GM21390 (cell line): ENCODE measurements around the gene EPHB1.
"Not testable (repeated sequence)": the region's sequence is repeated elsewhere in the genome, so short reads cannot be mapped to it uniquely, and the experiment has no call there.

Experiments used
- ATAC-seq: cut with Tn5 transposase; IDR thresholded peaks from one replicate; pipeline ENCODE4 v1.9.1; 2021; ENCODE audit not compliant: unreplicated experiment

EPHB1 gene

DNA sequence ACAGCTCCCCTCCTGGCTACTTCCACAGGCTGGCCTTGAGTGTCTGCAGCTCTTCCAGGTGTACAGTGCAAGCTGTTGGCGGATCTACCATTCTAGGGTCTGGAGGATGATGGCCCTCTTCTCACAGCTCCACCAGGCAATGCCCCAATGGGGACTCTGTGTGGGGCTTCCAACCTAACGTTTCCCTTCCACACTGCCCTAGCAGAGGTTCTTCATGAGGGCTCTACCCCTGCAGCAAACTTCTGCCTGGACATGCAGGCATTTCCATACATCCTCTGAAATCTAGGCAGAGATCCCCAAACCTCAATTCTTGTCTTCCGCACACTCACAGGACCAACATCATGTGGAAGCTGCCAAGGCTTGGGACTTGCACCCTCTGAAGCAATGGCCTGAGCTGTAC, 438.4 kb downstream of the EPHB1 start:
- ATAC-seq = not testable (repeated sequence)

DNA sequence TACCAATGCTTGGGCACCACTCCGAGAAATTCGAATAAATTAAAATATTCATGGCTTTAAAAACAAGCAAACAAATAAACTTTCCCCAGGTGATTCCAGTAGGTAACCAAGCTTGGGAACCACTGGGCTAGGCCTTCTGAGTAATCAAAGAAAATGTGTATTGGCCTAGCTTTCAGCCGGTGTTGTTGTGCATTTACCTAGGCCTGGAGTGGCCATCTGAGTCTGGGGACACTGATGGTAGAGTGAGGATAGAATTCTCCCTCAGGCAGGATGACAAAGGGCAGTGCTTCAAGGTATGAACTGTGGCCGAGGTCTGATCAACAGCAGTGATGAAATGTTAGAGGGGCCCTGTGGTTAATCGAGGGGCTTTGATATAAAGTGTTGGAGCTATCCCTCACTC, 440.5 kb downstream of the EPHB1 start:
- no peak for ATAC-seq

DNA sequence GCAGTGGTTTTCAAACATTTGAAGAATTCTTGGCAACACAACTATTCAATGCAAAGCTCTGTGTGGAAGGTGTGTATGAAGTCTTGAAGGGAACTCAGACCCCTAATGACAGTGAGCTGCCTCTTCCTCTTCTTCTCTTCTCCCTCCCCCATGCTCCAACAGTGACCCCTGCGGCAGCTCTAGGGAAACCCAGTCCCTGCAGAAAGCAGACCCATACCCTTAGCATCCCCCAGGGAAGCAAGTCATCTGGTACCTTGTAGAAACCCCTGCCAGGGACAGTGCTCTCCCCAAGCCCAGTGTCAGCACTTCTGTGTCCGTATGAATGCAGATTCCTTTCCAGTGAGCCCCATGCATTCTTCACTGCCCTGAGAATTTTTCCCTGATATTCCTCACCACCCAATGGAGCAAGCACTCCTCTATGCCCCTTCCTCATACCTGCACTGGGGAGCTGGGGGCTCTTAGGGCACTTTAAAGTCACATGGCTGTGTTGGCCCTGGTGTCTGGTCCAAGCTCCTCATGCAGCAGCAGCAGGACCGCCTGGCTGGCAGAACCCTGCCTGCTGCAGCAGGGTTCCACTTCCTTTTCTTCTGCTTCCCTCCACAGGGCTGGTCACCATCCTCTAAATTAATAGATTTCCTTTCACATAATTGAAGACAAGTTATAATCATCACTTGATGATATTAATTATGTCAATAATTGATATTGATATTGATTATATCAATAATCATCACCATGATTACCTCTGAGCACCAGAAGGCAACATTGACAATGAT, 442.5 kb downstream of the EPHB1 start:
- ATAC-seq = no peak

DNA sequence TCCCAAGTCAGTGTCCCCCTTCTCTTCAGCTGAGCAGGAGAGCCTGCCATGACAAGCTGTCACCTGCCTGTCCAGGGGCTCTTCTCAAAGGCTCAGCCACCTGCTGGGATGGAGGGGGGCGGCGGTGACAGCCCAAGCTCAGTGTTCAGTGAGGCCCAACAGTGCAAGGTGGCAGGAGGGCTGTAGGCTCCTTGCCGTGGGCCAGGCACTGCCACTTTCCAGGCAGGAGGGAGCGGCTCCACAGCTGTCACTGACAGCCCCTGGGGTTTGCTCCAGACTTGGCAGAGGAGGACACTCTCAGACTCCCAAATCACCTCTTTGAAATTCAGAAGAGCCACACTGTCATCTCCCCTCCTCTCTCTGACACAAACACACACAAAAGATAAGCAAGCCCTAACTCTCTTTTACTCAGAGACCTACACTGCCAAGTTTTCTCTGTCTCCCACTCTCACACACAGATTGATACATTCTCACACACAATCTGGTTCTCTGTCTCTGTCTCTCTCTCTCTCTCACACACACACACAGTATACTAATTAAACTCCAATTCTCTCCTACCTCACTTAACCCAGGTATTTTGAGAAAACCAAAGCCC, 443.3 kb downstream of the EPHB1 start:
- no peak for ATAC-seq

DNA sequence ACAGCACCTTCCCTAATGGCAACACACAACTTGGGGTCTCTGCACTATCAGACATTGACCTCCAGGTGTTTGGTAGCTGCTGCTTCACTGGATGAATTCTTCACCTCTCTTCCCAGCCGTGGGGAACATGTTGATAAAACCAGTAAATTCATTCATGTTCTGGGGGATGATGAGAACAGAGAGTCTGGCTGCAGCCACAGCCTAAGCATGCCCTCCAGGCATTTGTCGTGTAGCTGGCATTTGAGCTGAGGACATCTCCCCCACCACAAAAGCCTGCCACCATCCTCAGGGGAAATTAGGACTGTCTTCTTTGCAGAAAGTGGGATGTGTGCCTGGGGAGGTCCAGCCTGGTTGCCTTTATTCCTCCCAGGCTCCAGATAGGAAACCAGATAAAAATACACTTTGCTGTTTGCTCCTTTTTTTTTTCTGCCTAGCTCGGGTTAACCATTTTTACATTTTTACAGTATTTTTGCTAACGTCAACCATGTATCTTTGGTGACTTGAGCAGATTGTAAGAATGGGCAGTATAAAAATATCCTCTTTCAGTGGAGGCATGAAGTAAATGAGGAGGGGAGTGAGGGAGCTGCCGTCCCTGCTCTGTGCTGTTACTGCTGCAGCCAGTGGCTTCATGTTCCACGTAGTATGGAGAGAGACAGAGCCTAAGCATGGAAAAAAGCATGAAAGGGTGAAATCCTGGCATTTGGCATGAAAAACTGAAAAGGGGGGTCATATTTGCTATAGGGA, 444.0 kb downstream of the EPHB1 start:
- no peak for ATAC-seq

DNA sequence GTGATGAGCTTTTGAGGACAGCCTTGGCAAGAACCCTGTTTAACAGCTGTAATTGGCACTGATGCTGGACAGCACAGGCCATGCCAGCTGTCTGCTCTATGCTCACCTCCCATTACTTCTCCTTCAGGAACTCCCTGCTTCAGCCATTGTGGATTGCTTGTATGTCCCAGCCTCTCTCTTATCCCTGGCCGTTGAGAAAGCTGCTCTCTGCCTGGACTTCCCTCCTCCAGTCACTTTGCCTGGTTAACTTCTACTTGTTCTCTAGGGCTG, 444.5 kb downstream of the EPHB1 start:
- ATAC-seq = no peak

DNA sequence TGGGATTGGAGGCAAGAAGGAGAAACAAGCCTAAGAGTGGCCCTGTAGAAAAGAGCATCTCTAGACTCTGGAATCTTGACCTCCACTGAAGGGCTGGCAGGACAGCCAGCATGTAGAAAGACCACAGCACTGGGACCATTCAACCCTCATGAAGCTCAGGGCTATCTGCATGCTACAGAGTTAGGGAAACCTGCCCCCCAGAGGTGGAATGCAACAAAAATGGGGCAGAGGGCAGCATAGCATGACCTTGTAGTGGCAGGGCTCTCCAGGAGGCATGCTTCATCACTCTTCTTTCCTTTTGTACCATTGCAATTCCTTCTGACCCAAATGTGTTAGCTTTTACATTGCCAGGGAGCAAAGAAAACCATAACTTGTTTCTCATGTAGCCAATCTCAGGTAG, 445.4 kb downstream of the EPHB1 start:
- ATAC-seq = no peak

DNA sequence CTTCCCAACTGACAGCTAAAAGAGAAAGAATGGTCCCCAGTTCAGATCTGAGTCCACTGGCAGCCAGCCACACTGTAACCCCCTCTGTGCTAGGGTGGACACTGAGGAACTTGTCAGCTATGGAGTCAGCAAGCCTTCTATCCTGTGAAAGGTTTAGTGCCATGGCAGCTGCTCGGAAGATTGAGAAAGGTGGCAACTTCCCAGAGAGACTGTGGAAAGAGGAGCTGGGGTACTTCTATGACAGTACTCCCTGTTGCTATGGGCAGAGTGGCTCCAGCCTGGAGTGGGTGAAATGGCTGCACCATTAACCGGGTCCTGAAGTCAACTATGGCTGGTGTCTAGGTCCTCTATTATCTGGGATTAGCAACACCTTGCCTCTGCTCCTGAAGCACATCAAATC, 447.2 kb downstream of the EPHB1 start:
- ATAC-seq = no peak

DNA sequence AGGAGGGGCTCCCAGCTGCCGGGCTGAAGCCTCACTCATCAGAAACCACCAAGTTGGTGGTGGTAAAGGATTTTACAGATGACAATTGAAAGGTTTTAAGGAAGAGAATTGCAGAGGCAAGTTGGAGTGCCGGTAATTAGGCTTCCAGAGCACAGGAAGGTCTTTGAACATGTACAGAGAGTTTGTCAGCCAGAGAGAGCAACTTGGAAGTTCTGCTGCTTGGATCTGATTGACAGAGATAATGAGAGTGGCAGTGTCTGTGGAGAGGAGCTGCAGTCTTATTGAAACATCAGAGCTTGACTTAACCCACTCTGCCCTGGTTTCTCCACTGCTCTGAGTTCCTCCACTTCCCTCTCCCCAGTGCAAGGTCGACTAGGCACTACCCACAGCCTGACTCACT, 448.6 kb downstream of the EPHB1 start:
- ATAC-seq = no peak

DNA sequence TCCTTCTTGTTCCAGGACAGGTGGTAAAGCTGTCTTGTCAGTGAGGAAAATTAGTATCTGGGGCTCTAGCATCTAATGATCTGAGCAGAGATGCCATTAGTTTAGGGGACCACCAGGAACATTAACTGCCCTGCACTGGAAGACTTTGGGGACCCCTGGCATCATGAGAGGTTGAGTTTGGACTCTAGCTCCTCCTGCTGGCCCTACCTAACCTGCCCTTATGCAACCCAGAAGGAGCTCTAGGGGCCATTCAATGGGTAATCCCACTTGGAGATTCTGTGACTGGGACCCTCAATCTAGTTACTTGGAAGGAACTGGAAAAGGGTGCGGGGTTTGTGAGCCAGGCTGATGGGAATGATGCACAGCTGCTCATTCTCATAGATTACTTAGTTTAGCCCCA, 451.0 kb downstream of the EPHB1 start:
- no peak for ATAC-seq

DNA sequence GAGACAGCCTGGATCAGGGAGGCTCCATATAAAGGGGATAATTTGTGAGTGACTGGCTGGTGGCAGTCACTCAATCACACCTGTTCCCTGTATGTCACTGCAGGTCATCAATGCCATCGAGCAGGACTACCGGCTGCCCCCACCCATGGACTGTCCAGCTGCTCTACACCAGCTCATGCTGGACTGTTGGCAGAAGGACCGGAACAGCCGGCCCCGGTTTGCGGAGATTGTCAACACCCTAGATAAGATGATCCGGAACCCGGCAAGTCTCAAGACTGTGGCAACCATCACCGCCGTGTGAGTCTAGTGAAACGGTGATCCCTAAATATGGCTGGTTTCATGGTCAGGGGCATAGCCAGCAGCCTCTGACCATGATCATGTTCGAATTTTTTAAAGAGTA, 453.2 kb downstream of the EPHB1 start:
- no peak for ATAC-seq

DNA sequence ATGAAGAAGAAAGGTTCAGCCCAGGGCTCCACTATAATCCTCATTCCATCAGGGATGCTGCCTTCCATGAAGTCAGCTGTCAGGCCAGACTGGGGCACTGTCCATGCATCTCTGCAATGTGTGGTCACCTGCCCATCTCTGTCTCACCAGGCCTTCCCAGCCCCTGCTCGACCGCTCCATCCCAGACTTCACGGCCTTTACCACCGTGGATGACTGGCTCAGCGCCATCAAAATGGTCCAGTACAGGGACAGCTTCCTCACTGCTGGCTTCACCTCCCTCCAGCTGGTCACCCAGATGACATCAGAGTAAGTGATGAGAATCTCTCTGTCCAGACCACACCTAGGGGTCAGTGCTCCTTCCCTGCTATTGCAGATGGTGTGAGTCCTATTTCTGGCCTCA, 454.1 kb downstream of the EPHB1 start:
- ATAC-seq = no peak

DNA sequence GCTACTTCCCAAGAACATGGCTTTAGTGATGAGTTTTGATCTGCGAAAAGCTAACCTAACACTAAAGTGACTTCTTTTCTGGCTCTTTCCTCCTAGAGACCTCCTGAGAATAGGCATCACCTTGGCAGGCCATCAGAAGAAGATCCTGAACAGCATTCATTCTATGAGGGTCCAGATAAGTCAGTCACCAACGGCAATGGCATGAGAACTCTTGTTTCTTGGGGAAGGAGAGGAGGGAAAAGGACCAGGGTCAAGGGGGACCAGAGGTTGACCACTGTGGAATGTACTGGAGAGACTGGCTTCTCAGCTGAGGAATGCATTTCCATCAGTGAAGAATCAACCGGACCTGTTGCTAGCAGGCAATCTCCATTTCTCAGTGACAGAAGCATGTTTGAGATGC, 463.9 kb downstream of the EPHB1 start:
- ATAC-seq = no peak

DNA sequence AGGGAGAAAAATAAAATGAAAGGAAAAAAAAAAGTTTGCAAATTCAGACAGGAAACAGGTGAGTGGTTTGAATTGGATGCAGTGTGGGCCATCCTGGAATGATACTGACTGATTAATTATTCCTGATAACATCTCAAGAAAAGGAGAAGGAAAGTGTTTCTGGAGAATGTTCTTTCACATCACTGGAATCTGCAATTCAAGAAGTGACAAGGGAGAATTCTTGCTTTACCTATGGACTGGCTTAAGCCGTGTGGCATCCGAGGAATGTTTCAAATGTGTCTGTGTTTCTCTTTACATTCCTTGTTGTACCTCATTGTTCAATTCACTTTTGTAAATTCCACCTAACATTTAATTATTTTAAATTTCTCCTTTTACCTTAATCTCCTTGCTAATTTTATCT, 465.0 kb downstream of the EPHB1 start:
- ATAC-seq = no peak

DNA sequence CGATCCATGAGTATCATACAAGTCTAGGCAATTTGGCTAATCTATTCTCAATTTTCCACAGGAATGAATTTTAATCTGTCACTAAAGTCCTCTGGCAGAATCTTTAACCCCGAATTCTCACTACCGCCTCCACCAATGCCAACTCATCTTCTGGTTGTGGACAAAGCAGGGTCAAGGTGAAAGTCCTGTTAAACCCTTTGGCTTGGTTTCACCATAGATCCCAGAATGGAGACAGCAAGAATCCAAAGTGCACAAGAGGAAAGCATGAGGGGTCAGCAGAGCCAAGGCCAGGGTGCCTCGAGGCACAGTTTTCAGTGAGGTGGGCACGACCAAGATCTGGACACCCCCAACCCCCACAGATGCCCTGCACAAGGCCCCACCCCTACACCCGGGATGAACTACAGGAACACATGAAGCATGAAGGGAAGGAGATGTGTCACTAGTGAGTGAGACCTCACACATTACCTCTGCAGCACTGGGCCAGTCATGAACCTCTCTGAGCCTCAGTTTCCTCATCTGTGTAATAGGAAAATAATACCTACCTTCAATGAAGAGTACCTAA, 466.2 kb downstream of the EPHB1 start:
- ATAC-seq = no peak

DNA sequence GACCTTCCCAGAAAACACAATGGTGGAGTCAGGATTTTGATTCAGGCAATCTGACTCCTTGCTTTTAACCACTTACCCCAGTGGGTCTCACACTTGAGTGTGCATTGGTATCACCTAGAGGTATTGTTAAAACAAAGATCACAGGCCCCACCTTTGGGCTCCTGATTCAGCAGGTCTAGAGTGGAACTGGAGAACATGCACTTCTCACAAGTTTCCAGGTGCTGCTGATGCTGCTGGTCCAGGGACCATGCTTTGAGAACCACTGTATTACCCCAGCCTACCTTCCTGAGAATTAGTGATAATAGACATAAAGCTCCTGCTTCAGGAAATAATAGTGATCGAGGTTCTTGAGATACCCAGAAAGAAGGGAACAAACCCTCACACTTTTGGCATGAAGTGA, 466.9 kb downstream of the EPHB1 start:
- ATAC-seq = no peak

DNA sequence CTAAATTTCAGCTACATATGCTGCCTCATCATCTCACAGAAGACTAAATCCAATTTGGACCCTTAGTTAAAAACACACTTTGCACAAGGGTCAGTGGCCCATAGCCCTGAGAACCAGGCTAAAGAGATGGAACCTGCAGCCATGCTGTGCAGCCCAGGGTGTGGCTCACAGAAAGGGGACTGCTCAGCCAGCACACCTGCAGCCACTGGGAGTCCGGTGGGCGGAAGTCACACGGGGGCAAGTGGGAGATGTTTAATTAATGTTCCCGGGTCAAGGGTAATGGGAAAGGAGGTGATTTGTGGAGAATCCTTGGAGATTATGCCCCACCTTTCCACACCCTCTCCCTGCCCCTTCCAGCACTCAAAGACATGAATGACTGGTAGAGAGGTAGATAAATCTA, 467.4 kb downstream of the EPHB1 start:
- ATAC-seq = no peak

DNA sequence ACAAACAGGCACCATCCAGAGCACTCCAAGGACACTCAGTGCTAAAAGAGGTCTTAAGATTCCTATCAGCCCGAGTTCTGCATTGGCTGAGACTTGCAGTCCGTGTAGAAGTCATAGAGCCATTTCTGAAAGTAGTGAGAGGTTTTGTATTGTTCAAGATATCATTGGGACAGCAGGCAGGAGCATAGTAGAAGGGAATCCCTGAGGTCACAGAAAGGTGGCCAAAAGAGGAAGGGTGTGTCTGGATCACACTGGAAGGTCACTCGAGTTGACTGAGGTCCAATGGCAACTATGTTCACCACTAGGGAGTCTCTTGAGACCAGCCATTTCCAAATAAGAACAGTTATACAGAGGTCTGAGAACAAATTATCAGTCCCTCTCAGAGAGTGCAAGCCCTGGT, 468.3 kb downstream of the EPHB1 start:
- ATAC-seq = no peak

DNA sequence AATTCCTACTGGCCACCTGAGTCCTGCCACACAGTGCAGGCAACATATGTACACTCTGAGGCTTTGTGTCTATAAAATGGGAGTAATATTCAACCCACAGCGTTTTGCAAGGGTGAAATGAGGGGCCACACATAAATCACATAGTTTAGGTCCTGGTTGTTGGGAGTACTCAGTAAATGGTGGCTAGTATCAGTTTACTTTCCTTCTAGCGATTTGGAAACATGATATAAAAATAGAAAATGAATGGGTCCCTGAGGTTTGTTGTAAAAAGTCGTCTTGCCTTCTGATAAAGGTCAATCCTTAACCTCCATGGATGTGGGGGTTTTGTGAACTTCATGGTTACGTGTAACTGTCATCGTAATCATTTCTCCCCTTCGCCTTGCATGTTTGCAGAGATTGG, 472.4 kb downstream of the EPHB1 start:
- no peak for ATAC-seq

DNA sequence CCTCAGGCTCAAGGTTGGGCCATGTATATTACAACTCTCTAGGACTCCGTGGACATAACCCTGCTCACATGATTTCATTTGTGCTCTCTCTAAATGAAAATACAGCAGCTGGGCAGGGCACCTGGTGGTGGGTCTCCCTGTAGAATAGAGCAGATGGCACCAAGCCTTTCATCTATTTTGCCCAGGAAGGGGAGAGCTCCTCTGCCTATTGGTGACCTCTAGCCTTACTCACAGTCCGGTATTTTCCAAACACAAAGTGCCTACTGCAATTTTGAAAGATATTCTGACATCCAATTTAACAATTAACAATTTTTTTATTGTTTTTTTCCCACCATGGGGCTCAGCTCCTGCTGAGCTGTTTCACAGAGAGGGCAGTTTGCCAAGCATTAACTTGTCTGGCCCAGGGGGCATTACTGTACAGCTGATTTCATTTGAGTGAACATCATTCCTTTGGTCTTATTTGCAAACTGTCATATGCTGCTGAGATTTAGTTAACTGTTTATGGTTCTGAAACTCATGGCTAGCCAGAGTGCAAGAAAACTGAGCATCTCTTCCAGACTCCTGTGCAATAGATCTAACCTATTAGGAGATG, 474.0 kb downstream of the EPHB1 start:
- no peak for ATAC-seq

DNA sequence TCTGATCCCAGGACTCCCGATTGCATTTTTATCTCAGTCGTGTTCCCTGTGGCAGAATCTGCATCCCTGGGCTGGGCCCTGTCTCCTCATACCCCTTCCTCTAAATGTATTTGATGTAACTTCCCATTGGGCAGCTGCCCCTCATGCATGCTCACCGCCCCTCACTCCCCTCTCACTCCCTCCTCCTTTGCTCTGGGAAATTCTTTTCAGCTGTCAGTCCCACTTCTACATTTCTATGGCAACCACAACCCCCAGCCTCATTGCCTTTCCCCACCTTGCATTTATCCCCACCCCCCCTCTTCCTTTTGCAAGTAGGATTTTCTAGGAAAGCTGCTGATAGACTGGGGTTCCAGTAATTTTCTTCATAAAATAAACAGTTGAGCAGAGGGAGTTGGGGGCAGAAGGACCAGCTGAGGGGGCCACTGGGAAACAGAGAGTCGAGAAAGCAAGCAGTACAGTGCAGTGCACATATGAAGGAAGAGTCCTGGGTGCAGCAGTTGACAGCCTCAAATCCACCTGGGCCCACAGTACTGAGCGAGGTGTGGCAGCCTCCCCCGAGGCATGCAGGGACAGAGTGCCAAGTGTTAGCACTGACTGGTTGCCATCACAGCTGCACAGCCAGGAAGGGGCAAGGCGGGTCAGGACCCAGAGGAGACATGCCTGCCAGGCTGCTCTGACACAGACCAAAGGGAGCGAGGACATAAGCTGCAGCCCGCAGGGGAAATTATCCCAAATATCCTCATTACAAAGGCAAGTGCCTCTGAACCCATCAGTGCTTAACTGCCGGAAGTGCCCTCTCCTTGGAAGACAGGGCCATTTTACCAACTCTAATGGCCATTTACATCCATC, 476.3 kb downstream of the EPHB1 start:
- ATAC-seq = no peak
